CD4-positive, alpha-beta T cell treated with Interleukin-6 at 100 ng/mL for 8 hours (primary cell): ENCODE data around the gene PWWP2B.
"Not testable (repeated sequence)": the region's sequence is repeated elsewhere in the genome, so short reads cannot be mapped to it uniquely, and the experiment has no call there.

Experiments
- DNase-seq: peaks from one replicate; pipeline ENCODE4 v3.0.0-alpha.2; 2020; ENCODE audit warnings: mixed read lengths, low spot score

PWWP2B gene

GRCh38 chr10:132433671-132434340 lies 36.8 kb downstream of the PWWP2B start:
- no peak for DNase-seq

GRCh38 chr10:132434405-132435005 lies 37.5 kb downstream of the PWWP2B start:
- peak; percentile 68 for DNase-seq

DNA sequence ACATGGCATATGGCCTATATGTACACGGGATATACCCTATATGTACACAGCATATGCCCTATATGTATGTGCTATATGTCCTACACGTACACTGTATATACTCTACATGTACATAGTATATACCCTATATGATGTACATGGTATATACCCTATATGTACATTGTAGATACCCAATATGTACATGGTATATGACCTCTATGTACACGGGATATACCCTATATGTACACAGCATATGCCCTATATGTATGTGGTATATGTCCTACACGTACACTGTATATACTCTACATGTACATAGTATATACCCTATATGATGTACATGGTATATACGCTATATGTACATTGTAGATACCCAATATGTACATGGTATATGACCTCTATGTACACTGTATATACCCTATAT lies 38.3 kb downstream of the PWWP2B start:
- DNase-seq: not testable (repeated sequence)

- not testable (repeated sequence) for DNase-seq
Measured at GRCh38 chr10:132436096-132436495, 39.1 kb downstream of the PWWP2B start.

DNA sequence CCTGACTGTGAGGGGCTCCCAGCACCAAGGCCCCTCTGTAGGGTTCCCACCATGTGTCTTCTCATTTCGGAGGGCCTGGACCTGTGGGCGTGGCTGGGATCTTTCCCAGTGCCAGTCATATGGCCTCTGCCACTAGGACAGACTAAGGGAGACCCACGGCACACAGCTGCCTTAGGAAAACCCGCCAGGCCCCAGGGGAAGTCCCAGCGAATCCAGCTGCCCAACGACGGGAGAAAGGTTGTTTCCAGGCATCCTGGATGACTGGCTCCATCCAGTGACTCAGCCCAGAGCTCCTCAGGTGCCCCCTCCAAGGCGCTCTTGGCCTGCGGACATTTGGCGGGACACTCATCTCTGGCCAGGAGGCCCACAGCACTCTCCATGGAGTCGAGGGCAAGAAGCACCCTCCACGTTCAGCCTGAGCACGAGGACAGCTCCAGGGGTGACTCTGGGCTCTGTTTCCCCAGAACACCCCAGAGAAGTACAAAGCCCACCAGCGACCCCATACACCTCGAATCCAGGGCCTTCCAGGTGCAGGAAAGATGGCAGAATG lies 39.9 kb downstream of the PWWP2B start:
- no peak for DNase-seq

DNA sequence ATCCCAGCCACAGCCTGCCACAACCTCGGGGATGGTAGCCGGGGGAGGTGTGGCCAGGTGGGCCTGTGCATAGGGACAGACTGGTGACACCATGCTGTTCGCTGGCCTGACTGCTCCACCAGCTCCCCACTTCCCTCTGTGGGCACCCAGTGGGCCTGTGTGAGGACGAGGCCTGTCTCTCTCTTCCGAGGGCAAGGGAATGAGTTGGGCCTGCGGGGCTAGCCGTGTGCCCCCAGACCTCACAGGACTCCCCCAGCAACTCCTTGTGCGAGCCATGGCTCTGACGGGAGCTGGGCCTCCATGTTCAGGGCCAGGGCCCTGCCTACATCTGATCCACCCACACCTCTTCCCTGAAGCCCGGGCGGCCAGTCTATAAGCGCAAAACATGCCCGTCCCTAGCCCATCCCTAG lies 40.5 kb downstream of the PWWP2B start:
- DNase-seq: no peak

DNA sequence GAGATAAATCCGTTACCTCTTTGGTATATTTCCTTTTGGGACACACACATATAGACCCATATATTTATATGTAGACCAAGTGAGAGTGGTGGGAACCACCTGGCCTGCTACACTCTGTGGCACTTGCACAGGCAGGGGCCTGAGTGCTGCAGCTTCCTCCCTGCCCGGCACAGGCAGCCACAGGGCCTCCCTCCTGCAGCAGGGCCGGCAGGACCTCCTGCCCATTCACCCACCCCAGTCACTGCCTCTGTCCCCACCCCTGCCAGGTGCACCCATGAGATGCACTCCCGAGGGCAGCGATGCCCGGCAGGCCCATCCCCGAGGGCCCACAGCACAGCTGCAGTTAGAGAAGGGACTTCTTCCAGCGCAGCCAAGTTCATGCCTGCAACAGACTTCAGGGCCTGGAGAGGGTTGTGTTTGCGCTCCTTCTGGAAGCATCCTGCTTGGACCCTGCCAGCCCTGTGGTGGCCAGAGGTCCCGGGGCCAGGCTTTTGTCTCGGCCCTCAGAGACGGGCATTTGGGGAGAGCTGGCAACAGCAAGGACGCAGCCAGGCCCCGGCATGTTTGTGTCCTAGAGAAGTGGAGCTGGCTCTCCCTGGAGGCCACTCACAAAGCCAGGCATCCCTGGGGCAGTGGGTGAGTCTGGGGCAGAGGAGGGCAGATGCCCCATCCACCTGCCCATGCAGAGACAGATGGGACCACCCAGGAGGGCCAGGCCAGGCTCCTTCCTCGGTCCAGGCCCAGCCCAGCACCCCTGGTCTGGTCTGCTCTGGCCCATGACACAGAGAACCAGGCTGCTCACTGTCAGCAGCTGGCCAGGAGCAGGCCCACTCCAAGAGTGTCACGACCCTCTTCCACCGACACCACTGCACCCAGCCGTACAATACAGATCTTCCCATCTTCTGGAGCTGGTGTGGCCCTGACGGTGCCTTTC lies 41.4 kb downstream of the PWWP2B start:
- no peak for DNase-seq

DNA sequence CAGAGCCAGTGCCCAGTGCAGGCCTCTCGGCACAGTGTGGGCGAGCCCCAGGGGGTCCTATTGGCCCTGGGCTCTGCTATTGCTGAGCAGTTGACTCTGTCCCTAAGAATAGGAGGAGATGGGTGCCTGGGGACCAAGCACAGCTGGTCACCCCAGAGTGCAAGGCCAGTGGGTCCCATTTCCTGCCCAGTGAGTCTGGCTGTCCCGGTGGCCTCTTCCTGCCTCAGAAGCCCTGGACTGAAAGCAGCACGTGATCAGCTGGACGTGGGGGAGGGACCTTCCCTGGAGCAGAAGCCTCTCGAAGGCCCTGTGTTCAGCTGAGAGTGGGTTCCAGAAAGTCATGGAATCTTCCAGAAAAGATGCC lies 42.0 kb downstream of the PWWP2B start:
- DNase-seq: no peak

- DNase-seq: no peak
Measured at GRCh38 chr10:132439424-132440163, 42.6 kb downstream of the PWWP2B start.

DNA sequence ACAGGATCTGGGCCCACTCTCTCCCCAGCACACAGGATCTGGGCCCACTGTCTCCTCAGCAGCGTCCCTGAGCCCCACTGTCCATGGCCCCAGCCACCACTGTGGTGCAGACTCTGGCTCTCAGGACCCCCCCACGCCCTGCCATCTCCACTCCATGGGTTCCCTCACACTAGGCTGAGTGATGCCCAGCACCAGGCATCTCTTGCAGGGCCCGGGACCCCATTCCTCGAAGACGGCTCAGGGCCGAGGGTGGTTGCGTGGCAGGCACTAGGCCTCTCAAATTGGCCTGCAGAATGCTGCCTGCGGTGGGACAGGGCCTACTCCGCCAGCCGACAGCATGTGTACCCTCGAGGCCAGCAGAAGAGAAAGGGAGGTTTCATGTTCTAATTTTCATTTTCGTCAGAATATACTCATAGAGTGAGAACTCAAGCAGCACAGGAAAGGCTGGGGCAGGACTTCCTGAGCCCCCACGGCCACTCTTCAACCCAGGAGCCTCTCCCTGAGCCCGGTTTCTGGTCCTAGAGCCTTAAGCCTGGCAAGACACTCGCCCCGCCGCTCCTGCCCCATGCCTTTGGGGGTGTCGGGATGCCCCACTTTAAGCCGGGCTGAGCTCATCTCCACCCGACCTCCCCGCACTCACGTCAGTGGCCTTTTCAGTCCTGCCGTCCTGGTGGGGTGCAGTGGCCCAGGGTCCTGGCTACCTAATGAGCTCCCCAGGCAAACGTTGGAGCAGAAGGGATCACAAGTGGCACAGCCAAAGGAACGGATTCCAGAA lies 44.0 kb downstream of the PWWP2B start:
- DNase-seq: no peak

GRCh38 chr10:132441818-132442524 lies 45.0 kb downstream of the PWWP2B start:
- no peak for DNase-seq

GRCh38 chr10:132442636-132443035 lies 45.6 kb downstream of the PWWP2B start:
- DNase-seq: no peak

GRCh38 chr10:132443605-132443982 lies 46.6 kb downstream of the PWWP2B start:
- peak; percentile 70 for DNase-seq

GRCh38 chr10:132443983-132444876 lies 47.2 kb downstream of the PWWP2B start:
- peak; percentile 53 for DNase-seq

- DNase-seq: no peak
Measured at GRCh38 chr10:132444877-132445351, 47.9 kb downstream of the PWWP2B start.

- no peak for DNase-seq
Measured at GRCh38 chr10:132445516-132446194, 48.7 kb downstream of the PWWP2B start.

DNA sequence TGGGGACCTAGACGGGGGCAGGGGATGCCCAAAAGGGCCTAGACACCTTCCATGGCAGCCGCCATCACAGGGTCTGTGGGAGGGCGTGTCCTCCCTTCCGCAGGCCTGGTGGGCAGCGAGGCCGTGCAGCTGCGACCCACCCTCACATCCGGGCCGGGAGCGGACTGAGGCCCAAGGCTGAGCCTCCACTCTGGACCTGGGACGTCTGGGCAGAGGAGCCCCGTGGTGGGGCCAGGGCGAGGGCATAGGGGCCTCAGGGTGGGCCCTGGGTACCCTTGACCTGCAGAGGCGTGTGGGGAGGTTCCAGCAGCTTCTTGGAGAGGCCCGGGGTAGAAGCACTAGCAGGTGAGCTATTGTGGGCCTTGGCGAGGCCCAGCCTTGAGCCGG lies 49.2 kb downstream of the PWWP2B start:
- DNase-seq: no peak

DNA sequence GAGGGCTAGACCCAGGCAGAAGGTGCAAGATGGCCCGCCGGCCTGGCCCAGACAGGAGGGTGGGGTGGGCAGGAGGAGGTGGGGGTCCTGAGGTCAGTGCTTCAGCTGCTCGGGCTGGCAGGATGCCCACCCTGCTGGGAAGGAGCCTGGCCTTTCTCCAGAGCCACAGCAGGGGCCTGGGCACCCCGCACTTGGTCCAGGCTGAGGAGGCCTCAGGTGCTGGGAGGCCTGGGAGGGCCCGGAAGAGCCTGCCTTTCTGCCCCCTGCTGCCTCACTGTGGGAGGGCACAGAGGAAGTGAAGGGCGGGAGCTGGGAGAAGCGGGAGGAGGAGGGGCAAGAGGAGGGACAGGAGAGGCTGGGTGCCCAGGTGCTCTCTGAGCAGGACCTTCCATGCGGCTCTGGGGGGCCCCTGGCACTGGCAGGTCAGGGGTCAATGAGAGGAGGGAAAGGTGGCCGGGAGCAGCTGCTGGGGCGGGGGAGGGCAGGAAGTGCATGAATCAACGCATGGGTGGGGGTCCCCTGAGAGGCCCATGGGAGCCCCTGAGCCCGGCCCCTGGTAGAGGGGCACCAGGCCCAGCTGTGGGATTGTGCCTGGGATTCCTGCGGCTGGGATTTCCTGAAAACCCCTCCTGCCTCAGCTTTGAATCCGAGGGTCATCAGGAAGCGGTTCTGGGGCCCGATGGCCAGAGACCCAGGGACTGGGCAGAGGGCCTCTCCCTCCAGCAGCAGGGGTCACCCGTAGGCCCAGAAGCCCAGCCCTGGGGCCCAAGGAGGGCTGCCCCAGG lies 49.9 kb downstream of the PWWP2B start:
- DNase-seq: peak; percentile 80
